ENCODE data around the gene FAM118B.

GRCh38 chr11:126263489-126263888 is 51.9 kb downstream of the FAM118B start:
- TF ChIP-seq CTCF (conservative IDR thresholded peaks at IDR 0.05 in 1 of 2, IDR thresholded peaks at IDR 0.05 in 1 of 2; ENCODE audit: low read depth in 1 of 2, low read length in 2 of 2) (no peak), EZH2 (IDR thresholded peaks at IDR 0.05; ENCODE audit: low read length, missing control alignments) (no peak)
